GM06990 (cell line): ENCODE measurements around the gene HAO2.

Experiments used
- DNase-seq: peaks from one replicate; pipeline ENCODE4 v3.0.0-alpha.2; 2011; ENCODE audit not compliant: insufficient read length; ENCODE audit errors: extremely low read depth
- H3K27me3 ChIP-seq: replicated peaks from 2 replicates; pipeline ENCODE4 v1.6.0; 2011; ENCODE audit warnings: low read length; ENCODE audit not compliant: control insufficient read depth, insufficient read depth
- H3K36me3 ChIP-seq: 2 replicates; pipeline ENCODE4 v1.5.1; 2011; ENCODE audit warnings: low read length; ENCODE audit not compliant: control insufficient read depth, insufficient read depth
- H3K4me3 ChIP-seq: replicated peaks from 2 replicates; pipeline ENCODE4 v1.5.1; 2011; ENCODE audit warnings: low read depth, mild to moderate bottlenecking, control low read depth, low read length
- CTCF ChIP-seq: IDR thresholded peaks from 2 replicates; pipeline ENCODE4 v1.5.1; 2011; ENCODE audit warnings: low read length, control low read depth, mild to moderate bottlenecking, inconsistent platforms; ENCODE audit not compliant: insufficient read depth, poor library complexity, severe bottlenecking

HAO2 gene

DNA sequence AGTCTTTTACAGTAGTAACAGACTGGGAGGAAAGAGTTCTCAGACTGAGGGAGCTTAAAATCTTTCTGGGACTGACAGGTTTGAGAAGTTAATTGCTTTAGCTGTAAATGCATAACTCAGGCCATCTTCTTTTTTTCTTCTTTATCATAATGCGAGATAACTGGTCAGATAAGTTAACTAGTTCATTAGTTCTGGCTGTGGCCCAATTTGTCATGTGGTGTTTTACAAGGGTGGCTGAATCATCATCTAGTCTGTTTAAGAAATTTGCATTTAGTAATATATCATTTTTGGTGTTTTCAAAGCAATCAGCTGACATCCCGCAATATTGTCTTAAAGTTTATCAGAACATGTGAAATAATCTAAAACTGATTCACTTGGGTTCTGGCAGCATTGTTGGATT lies 60.4 kb downstream of the HAO2 start:
- H3K36me3 ChIP-seq = no peaks in the 10 kb centered on the region
- H3K27me3 ChIP-seq = no peaks in the 10 kb centered on the region; the same call in 1 of the 2 replicates
- no peak overlapping the region for H3K4me3 ChIP-seq
- DNase-seq = no peak
- no peak for TF ChIP-seq CTCF

DNA sequence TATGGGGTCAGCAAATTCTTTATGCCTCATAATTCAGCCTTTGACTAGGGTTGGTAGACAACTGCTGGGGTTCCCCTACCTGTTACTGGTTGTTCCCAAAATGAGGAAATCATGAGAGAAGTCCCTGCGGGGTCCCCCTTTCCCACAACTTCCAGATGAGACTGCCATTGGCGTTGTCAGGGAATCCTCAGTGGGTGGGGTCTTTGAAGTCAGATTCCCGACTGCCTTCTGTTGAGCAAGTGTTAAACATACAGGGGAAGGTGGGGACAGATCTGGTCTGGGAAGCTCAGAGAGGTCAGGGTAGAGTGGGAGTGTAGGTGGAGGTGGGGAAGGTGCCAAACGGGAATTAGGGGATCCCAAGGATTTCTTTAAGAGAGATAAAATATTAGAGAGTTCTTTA lies 61.1 kb downstream of the HAO2 start:
- TF ChIP-seq CTCF = no peak

GRCh38 chr1:119430486-119430885 lies 61.9 kb downstream of the HAO2 start:
- Histone ChIP-seq H3K4me3 (no peak overlapping the region), H3K27me3 (no peaks in the 10 kb centered on the region; the same call in 1 of the 2 replicates), H3K36me3 (no peaks in the 10 kb centered on the region)
- no peak for DNase-seq
- TF ChIP-seq CTCF = no peak

More for the DNA sequence above, 61.1 kb downstream of the HAO2 start:
- DNase-seq = no peak
- Histone ChIP-seq H3K36me3 (no peaks in the 10 kb centered on the region), H3K27me3 (no peaks in the 10 kb centered on the region; the same call in 1 of the 2 replicates), H3K4me3 (no peak overlapping the region)

DNA sequence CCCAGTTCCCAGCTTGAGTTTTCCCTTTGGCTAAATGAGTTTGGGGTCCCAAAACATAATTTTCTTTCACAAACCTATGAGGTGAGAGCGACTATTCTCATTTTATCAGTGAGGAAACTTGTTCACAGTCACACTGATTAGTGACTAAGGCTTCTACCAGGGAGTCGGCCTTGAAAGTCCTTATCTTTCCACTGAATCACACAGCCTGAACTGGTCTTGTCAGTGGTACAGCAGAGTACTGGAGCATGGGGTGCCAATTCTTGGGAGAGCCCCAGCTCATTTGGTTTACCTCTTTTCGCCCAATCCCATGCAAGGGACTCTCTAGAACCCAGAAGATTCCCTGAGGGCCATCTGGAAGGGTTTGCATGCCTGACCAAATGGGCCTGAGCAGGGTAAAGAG lies 63.3 kb downstream of the HAO2 start:
- Histone ChIP-seq H3K4me3 (no peak overlapping the region), H3K27me3 (no peaks in the 10 kb centered on the region; the same call in none of the 2 replicates), H3K36me3 (no peaks in the 10 kb centered on the region)
- DNase-seq = no peak
- TF ChIP-seq CTCF = no peak

- no peak for TF ChIP-seq CTCF
- no peaks in the 10 kb centered on the region; the same call in none of the 2 replicates for H3K27me3 ChIP-seq
- H3K36me3 ChIP-seq = no peaks in the 10 kb centered on the region
- no peak overlapping the region for H3K4me3 ChIP-seq
- no peak for DNase-seq
These were observed 66.5 kb downstream of the HAO2 start for GRCh38 chr1:119435052-119435451.

- peaks cover 2% of the 10 kb centered on the region for H3K27me3 ChIP-seq
- H3K36me3 ChIP-seq = no peaks in the 10 kb centered on the region
- DNase-seq = no peak
- H3K4me3 ChIP-seq = no peak overlapping the region
- no peak for TF ChIP-seq CTCF
These were observed 70.2 kb downstream of the HAO2 start for GRCh38 chr1:119438761-119439160.
